Ovary (tissue), 9 donors: ENCODE data around the gene ACSF2. TPM values are rescaled to one million over a fixed set of nuclear protein-coding genes. Genes with fewer than 3 reads are reported as not detected.

Experiments used
- DNase-seq, 5 donors: peaks; one replicate each; pipeline ENCODE4 v3.0.0-alpha.2; 2019 to 2020
- H3K27ac ChIP-seq, 2 donors: fragments of 200-600 bp; one replicate each; pipeline versions ENCODE4 v1.5.1 to v1.8.0; 2019 to 2022
- H3K27me3 ChIP-seq: fragments of 200-600 bp; one replicate; pipeline ENCODE4 v1.8.0; 2022
- H3K36me3 ChIP-seq: fragments of 200-600 bp; sonication (generic); one replicate; pipeline ENCODE4 v1.5.1; 2019
- H3K4me1 ChIP-seq: one replicate; pipeline ENCODE4 v1.8.1; 2013; ENCODE audit warnings: mild to moderate bottlenecking, moderate library complexity; ENCODE audit not compliant: insufficient read depth
- H3K4me3 ChIP-seq: fragments of 200-600 bp; sonication (generic); one replicate; pipeline ENCODE4 v1.5.1; 2017
- H3K9me3 ChIP-seq, 2 donors: fragments of 200-600 bp in 1 of 2; sonication (generic) in 1 of 2; one replicate each; pipeline versions ENCODE4 v1.5.1 to v1.8.1; 2013 to 2019; ENCODE audit warnings: mild to moderate bottlenecking in 1 of 2, moderate library complexity in 1 of 2
- EP300 ChIP-seq: sonication (generic); formaldehyde crosslinking; IDR thresholded peaks from one replicate; pipeline ENCODE4 v1.6.1; 2017; ENCODE audit warnings: antibody characterized with exemption
- POLR2A ChIP-seq: fragments of 450-650 bp; IDR thresholded peaks from one replicate; pipeline ENCODE4 v1.6.1; 2017; ENCODE audit warnings: antibody characterized with exemption, mild to moderate bottlenecking, moderate library complexity
- WGBS, 3 donors: extraction: QIAGEN DNeasy Blood & Tissue Kit in 1 of 3; methylation state at CpG; one replicate each; pipeline versions ENCODE4 v1.1.5 to v1.1.7; 2013 to 2017; 5-methylcytosine and 5-hydroxymethylcytosine counted together
- intact Hi-C, 4 donors: fragments of 100-400 bp; cut with DNase I; formaldehyde crosslinking; loops; one replicate each; pipeline versions ENCODE4 v1.11.0 to v1.15.1; 2022 to 2023
- polyA plus RNA-seq, 2 donors: library from polyadenylated mRNA; stranded (reverse); fragments of 200-250 nt in 1 of 2; fragments of 350-450 nt in 1 of 2; fragmentation: Illumina TruSeq in 1 of 2; extraction: RNeasy Lipid Tissue Mini Kit (QIAGEN cat#74804) in 1 of 2; gene quantifications; one replicate each; pipeline ENCODE4 v1.2.3, GENCODE V29; 2013 to 2014
- total RNA-seq, 7 donors: library from RNA; depleted of rRNA in 2 of 7; stranded (reverse); fragments of >200 nt in 2 of 7; fragmentation: NEBNext Ultra II Directional in 3 of 7; extraction: Animal tissue kit (Norgen Biotek cat#: 25700) in 3 of 7; gene quantifications; one replicate each; pipeline versions ENCODE4 v1.1.0 to v1.2.4, GENCODE V29; 2016 to 2023
- TF ChIP-seq, protein P1 (sequence below), 3 donors: fragments of 450-650 bp in 2 of 3; fragments of 200-600 bp in 1 of 3; IDR thresholded peaks; one replicate each; pipeline versions ENCODE4 v1.5.1 to v1.8.0; 2016 to 2022; ENCODE audit warnings: antibody characterized with exemption in 3 of 3, mild to moderate bottlenecking in 1 of 3
- donor health status: DM: no; HTN: no; CAD: no; lungs with moderate emphysema.
- donor health status: DM: no; HTN: no; CAD: no.
- donor health status: Bipolar disorder and iron deficiency.
- donor health status: DM: yes; HTN: yes; CAD: no.
- donor health status: DM: no; HTN: no; CAD: no.
- donor health status: DM: yes; HTN: yes; CAD: no.

ACSF2 gene
- total and polyA plus RNA-seq, 9 donors, result 26.7 to 86.0 (median 49.5) TPM

DNA sequence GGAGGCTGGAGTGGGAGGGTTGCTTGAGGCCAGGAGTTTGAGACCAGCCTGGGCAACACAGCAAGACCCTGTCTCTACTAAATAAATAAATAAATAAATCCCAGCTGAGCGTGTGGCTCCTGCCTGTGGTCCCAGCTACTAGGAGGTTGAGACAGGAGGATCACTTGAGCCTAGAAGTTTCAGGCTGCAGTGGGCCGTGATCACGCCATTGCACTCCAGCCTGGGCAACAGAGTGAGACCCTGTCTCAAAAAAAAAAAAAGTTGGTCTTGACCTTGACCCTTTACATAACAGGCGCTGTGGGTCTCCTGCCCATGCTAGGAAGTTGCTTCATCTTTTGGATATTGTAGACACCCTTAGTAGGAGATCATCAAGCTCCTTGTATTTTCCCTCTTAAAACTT lies 11.4 kb downstream of the ACSF2 start:
- no peak for TF ChIP-seq EP300
- TF ChIP-seq, protein P1, sequence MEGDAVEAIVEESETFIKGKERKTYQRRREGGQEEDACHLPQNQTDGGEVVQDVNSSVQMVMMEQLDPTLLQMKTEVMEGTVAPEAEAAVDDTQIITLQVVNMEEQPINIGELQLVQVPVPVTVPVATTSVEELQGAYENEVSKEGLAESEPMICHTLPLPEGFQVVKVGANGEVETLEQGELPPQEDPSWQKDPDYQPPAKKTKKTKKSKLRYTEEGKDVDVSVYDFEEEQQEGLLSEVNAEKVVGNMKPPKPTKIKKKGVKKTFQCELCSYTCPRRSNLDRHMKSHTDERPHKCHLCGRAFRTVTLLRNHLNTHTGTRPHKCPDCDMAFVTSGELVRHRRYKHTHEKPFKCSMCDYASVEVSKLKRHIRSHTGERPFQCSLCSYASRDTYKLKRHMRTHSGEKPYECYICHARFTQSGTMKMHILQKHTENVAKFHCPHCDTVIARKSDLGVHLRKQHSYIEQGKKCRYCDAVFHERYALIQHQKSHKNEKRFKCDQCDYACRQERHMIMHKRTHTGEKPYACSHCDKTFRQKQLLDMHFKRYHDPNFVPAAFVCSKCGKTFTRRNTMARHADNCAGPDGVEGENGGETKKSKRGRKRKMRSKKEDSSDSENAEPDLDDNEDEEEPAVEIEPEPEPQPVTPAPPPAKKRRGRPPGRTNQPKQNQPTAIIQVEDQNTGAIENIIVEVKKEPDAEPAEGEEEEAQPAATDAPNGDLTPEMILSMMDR (IDR thresholded peaks at IDR 0.05), result no peak
- TF ChIP-seq POLR2A, result no peak
- Histone ChIP-seq H3K27ac (no peak overlapping the region), H3K4me3 (no peak overlapping the region), H3K27me3 (no peaks in the 10 kb centered on the region), H3K36me3 (no peaks in the 10 kb centered on the region), H3K4me1 (no peaks in the 10 kb centered on the region), H3K9me3 (no peaks in the 10 kb centered on the region)
- DNase-seq, result no peak
- WGBS, 3 donors, result 97 to 98% (median 97%) methylated on average over 4 of the region's 4 CpGs
- intact Hi-C loops, result no loop called here

DNA sequence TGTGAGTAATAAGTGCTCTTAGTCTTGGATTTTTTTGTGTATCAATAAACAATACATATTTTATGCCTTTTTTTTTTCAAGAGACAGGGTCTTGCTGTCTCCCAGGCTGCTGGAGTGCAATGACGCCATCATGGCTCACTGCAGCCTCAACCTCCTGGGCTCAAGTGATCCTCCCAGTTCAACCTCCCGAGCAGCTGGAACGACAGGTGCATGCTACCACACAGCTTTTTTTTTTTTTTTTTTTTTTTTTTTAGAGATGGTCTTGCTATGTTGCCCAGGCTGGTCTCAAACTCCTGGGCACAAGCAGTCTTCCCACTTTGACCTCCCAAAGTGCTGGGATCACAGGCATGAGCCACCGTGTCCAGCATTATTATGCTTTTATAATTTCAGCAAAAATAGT lies 13.0 kb downstream of the ACSF2 start:
- Histone ChIP-seq H3K27ac (no peak overlapping the region), H3K36me3 (no peaks in the 10 kb centered on the region), H3K27me3 (no peaks in the 10 kb centered on the region), H3K9me3 (no peaks in the 10 kb centered on the region), H3K4me3 (no peak overlapping the region), H3K4me1 (no peaks in the 10 kb centered on the region)
- intact Hi-C loops, result no loop called here
- no peak for TF ChIP-seq POLR2A
- no peak for TF ChIP-seq EP300
- TF ChIP-seq, protein P1 (IDR thresholded peaks at IDR 0.05), result no peak
- DNase-seq, result no peak
- WGBS, 3 donors, result 85 to 92% (median 89%) methylated on average over 4 of the region's 4 CpGs

DNA sequence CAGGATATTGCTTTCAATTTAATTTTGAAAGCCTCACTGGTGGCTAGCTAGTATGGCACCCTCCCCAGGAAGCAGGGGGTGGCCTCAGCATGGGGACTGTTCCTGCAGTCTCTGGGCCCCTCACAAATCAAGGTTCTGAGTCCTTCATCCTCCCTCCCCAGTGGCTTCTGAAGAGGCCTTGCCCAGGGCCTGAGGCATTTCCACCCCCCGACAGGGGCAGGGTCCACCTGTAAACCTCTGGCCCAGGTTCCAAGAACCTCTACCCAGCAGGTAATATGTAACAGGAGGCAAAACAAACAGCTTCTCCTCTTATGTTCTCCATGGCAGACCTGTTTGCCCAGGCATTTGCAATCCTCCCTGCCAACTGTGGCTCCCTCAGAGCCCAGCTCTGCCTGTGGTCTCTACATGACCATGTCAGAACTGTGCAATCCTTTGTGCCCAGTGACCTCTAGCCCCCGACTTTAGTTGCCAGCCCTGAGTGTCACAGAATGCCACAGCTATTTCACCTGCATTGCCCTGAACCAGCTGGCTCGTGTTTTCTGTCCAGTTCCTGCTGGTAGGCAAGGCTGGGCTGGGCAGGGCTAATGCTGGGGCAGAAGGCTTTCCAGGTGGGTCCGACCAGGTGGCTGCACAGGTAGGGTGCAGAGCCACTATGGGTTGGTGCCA lies 14.3 kb downstream of the ACSF2 start:
- DNase-seq, result no peak

DNA sequence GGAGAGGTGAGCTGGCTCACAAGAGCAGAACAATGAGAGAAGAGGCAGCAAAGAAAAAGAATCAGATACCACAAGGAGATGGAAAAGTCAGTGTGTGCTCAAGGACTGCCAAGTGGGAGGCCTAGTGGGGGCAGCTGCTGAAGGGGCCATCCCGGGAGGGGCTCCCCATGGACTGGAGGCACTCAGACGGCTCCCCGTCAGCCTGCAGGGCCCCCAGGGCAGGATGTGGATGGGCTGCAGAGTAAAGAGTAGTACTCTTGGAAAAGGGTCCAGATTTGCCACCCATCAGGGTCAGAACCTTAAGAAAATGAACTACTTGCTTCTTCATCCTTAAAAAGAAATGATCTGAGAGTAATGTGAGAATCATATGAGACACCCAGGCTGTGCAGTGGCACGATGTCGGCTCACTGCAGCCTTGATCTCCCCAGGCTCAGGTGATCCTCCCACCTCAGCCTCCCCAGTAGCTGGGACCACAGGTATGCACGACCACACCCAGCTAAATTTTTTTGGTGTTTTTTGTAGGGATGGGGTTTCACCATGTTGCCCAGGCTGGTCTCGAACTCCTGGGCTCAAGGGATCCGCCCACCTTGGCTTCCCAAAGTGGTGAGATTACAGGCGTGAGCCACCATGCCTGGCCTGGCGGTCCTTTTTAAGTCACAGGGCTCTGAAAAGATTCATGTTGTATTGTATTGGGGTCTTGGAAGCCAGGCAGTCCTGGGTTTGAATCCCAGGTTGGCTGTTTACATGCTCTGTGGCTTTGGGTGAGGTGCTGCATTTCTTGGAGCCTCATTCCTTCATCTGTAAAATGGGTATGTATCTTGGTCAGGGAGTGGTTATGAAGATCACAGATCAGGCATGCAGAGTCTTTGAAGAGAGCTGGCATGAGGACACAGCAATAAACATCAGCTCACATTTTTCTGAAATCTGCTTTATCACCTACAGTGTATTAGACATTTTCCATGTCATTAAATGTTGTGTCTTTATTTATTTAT lies 15.1 kb downstream of the ACSF2 start:
- no peaks in the 10 kb centered on the region for H3K4me1 ChIP-seq
- 79 to 84% (median 83%) methylated on average over 10 of the region's 10 CpGs for WGBS, 3 donors
- no peak for DNase-seq

More for the DNA sequence above, 14.3 kb downstream of the ACSF2 start:
- TF ChIP-seq POLR2A, result no peak
- TF ChIP-seq EP300, result no peak
- TF ChIP-seq, protein P1 (IDR thresholded peaks at IDR 0.05), result no peak
- WGBS, 3 donors, result 82 to 90% (median 84%) methylated on average over 4 of the region's 4 CpGs
- Histone ChIP-seq H3K4me3 (no peak overlapping the region), H3K9me3 (no peaks in the 10 kb centered on the region), H3K4me1 (no peaks in the 10 kb centered on the region), H3K36me3 (no peaks in the 10 kb centered on the region), H3K27me3 (no peaks in the 10 kb centered on the region), H3K27ac (no peak overlapping the region)
- intact Hi-C loops, result no loop called here

More for the DNA sequence above, 15.1 kb downstream of the ACSF2 start:
- no peaks in the 10 kb centered on the region for H3K9me3 ChIP-seq
- TF ChIP-seq EP300, result no peak
- no peaks in the 10 kb centered on the region for H3K27me3 ChIP-seq
- H3K36me3 ChIP-seq, result no peaks in the 10 kb centered on the region
- H3K27ac ChIP-seq, result no peak overlapping the region
- H3K4me3 ChIP-seq, result no peak overlapping the region
- intact Hi-C loops, result no loop called here
